GM12878 (cell line): Measurements from ENCODE around the gene STXBP5. TPM values are rescaled to one million over a fixed set of nuclear protein-coding genes. Genes with fewer than 3 reads are reported as not detected.
A peak's percentile ranks its signal among the peaks of the same experiment; 100 is the strongest.

Experiments used
- ASH2L ChIP-seq: fragments of 300-600, 200-600 bp; sonication (generic); IDR thresholded peaks from 2 replicates; pipeline ENCODE4 v1.6.1; 2017; ENCODE audit warnings: low read depth, mild to moderate bottlenecking, borderline replicate concordance
- DPF2 ChIP-seq: fragments of 450-650 bp; IDR thresholded peaks from 2 replicates; pipeline ENCODE4 v1.6.1; 2017; ENCODE audit warnings: mild to moderate bottlenecking
- GATAD2B ChIP-seq: fragments of 450-650 bp; conservative IDR thresholded peaks from 2 replicates; pipeline ENCODE4 v1.6.1; 2017; ENCODE audit warnings: low read depth, mild to moderate bottlenecking, moderate library complexity
- HCFC1 ChIP-seq: fragments of 150-350 bp; IDR thresholded peaks from 2 replicates; pipeline ENCODE4 v1.6.1; 2014; ENCODE audit warnings: low read length
- HDAC2 ChIP-seq: fragments of 200-600 bp; sonication (generic); IDR thresholded peaks from 2 replicates; pipeline ENCODE4 v1.6.1; 2017
- MTA3 ChIP-seq: IDR thresholded peaks from 2 replicates; pipeline ENCODE4 v1.6.1; 2012; ENCODE audit warnings: low read length, inconsistent platforms, borderline replicate concordance
- NFIC ChIP-seq: IDR thresholded peaks from 2 replicates; pipeline ENCODE4 v1.6.1; 2012; ENCODE audit warnings: low read depth, mild to moderate bottlenecking, inconsistent platforms, low read length, moderate library complexity
- NR2F1 ChIP-seq: fragments of 450-650 bp; conservative IDR thresholded peaks from 2 replicates; pipeline ENCODE4 v1.6.1; 2017; ENCODE audit warnings: mild to moderate bottlenecking
- RAD21 ChIP-seq: IDR thresholded peaks from 2 replicates; pipeline ENCODE4 v1.6.1; 2011; ENCODE audit warnings: mild to moderate bottlenecking, low read depth, low read length, moderate library complexity; ENCODE audit not compliant: insufficient read depth
- RBBP5 ChIP-seq: fragments of 200-600 bp; sonication (generic); conservative IDR thresholded peaks from 2 replicates; pipeline ENCODE4 v1.6.1; 2016
- STAT1 ChIP-seq: fragments of 450-650 bp; conservative IDR thresholded peaks from 2 replicates; pipeline ENCODE4 v1.6.1; 2014; ENCODE audit warnings: antibody characterized with exemption, mild to moderate bottlenecking
- SUPT20H ChIP-seq: IDR thresholded peaks from 2 replicates; pipeline ENCODE4 v1.6.1; 2011; ENCODE audit warnings: low read depth, mild to moderate bottlenecking, low read length, moderate library complexity, borderline replicate concordance; ENCODE audit not compliant: control insufficient read depth
- TCF12 ChIP-seq: IDR thresholded peaks from 2 replicates; pipeline ENCODE4 v1.6.1; 2011; ENCODE audit warnings: low read depth, mild to moderate bottlenecking, low read length
- YBX1 ChIP-seq: fragments of 450-650 bp; IDR thresholded peaks from 2 replicates; pipeline ENCODE4 v1.6.1; 2016; ENCODE audit warnings: antibody characterized with exemption
- ZNF217 ChIP-seq: fragments of 450-650 bp; IDR thresholded peaks from 2 replicates; pipeline ENCODE4 v1.6.1; 2017; ENCODE audit warnings: antibody characterized with exemption, mild to moderate bottlenecking
- ZNF274 ChIP-seq: IDR thresholded peaks from one replicate; pipeline ENCODE4 v1.8.0; 2011; ENCODE audit not compliant: insufficient read length, insufficient read depth
- polyA plus RNA-seq, 11 experiments: library from polyadenylated mRNA; depleted of rRNA in 4 of 11; unstranded in 6 of 11; stranded (reverse) in 5 of 11; fragments of >200 nt; fragmentation: Nextera tagmentation in 4 of 11; fragmentation: Illumina TruSeq in 1 of 11; extraction: Ambion mirVana in 4 of 11; extraction: Trizol in 1 of 11; gene quantifications; 1 replicate in 1 of 11; 2 replicates in 10 of 11; pipeline versions ENCODE4 v1.2.1 to v1.2.3, GENCODE V29; 2011 to 2016; ENCODE audit warnings: inconsistent platforms in 2 of 11, missing spikeins in 2 of 11, low read depth in 1 of 11
- total RNA-seq, 4 experiments: library from RNA; depleted of rRNA in 3 of 4; stranded (reverse); fragments of >200 nt in 3 of 4; fragmentation: Illumina TruSeq in 1 of 4; extraction: Trizol in 1 of 4; gene quantifications; 2 replicates each; pipeline versions ENCODE4 v1.2.1 to v1.2.3, GENCODE V29; 2013 to 2021
- TF ChIP-seq, protein P1 (sequence below): fragments of 450-650 bp; IDR thresholded peaks from 2 replicates; pipeline ENCODE4 v1.6.1; 2018; ENCODE audit warnings: mild to moderate bottlenecking, low read depth, moderate library complexity; ENCODE audit not compliant: partially characterized antibody
- TF ChIP-seq, protein P2 (sequence below): IDR thresholded peaks from 2 replicates; pipeline ENCODE4 v1.6.1; 2011; ENCODE audit warnings: borderline replicate concordance, low read depth, mild to moderate bottlenecking, moderate library complexity, mixed read lengths, low read length; ENCODE audit not compliant: insufficient read depth; ENCODE audit errors: extremely low read length
- TF ChIP-seq, protein P3 (sequence below): IDR thresholded peaks from 2 replicates; pipeline ENCODE4 v1.6.1; 2012; ENCODE audit warnings: improper control_type of control experiment, low read depth, low read length; ENCODE audit not compliant: insufficient replicate concordance
- TF ChIP-seq, protein P4 (sequence below): fragments of 150-350 bp; IDR thresholded peaks from 2 replicates; pipeline ENCODE4 v1.6.1; 2014; ENCODE audit warnings: mild to moderate bottlenecking, low read depth, low read length

STXBP5 gene
- total and polyA plus RNA-seq, 10 of the 15 experiments (the other 5 are each of a cell fraction or from before 2014, with no cell fraction given), result 1.4 to 13.2 (median 8.4) TPM

DNA sequence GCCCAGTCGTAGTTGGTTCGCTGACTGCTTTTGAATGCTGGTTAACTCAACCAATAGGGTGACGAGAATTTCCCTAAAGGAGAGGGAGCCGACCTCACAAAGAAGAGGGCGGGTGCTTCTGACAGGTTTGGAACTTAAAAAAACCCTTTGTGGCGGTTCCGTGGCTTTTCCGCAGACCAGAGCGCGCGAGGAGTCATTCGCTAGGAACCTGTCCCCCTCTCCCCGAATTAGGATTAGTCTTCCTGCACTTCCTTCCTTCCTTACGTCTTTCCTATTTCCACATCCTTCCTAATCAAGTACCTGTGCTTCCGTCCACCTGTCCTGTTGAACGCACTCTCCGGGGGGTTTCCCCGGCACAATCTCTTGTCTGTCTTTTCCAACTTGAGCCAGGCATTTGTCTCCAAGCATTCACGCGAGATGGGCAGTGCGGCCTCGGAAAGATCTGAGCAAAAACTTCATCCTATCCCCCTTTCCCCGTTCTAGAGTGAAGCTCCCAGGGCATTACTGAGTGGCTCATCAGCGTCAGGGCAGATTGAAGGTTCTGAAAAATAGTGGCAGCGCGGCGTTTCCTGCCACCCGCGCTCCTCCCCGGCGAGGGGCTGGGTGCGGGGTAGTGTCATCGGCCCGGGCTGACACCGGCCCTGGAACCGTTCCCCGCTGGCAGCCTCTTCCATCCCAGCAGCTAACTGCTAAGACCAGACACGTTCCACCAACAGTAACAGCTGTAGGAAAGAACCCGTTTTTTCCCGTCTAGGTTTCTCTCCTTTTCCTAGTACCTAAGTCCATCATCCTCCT is 1.5 kb upstream of the STXBP5 start (continued):
- TF ChIP-seq ASH2L (no peak), NFIC (peak; percentile 25; the same call in 1 of the 2 replicates), STAT1 (no peak), RBBP5 (no peak), NR2F1 (no peak), HDAC2 (no peak), RAD21 (no peak), ZNF217 (no peak), TCF12 (no peak), YBX1 (no peak), GATAD2B (no peak), HCFC1 (peak; percentile 92; the same call in 1 of the 2 replicates), SUPT20H (no peak), MTA3 (no peak), ZNF274 (no peak), DPF2 (peak; percentile 50; the same call in 1 of the 2 replicates)
- TF ChIP-seq, protein P1, sequence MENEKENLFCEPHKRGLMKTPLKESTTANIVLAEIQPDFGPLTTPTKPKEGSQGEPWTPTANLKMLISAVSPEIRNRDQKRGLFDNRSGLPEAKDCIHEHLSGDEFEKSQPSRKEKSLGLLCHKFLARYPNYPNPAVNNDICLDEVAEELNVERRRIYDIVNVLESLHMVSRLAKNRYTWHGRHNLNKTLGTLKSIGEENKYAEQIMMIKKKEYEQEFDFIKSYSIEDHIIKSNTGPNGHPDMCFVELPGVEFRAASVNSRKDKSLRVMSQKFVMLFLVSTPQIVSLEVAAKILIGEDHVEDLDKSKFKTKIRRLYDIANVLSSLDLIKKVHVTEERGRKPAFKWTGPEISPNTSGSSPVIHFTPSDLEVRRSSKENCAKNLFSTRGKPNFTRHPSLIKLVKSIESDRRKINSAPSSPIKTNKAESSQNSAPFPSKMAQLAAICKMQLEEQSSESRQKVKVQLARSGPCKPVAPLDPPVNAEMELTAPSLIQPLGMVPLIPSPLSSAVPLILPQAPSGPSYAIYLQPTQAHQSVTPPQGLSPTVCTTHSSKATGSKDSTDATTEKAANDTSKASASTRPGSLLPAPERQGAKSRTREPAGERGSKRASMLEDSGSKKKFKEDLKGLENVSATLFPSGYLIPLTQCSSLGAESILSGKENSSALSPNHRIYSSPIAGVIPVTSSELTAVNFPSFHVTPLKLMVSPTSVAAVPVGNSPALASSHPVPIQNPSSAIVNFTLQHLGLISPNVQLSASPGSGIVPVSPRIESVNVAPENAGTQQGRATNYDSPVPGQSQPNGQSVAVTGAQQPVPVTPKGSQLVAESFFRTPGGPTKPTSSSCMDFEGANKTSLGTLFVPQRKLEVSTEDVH, result no peak
- TF ChIP-seq, protein P2, sequence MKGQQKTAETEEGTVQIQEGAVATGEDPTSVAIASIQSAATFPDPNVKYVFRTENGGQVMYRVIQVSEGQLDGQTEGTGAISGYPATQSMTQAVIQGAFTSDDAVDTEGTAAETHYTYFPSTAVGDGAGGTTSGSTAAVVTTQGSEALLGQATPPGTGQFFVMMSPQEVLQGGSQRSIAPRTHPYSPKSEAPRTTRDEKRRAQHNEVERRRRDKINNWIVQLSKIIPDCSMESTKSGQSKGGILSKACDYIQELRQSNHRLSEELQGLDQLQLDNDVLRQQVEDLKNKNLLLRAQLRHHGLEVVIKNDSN, result no peak
- TF ChIP-seq, protein P3, sequence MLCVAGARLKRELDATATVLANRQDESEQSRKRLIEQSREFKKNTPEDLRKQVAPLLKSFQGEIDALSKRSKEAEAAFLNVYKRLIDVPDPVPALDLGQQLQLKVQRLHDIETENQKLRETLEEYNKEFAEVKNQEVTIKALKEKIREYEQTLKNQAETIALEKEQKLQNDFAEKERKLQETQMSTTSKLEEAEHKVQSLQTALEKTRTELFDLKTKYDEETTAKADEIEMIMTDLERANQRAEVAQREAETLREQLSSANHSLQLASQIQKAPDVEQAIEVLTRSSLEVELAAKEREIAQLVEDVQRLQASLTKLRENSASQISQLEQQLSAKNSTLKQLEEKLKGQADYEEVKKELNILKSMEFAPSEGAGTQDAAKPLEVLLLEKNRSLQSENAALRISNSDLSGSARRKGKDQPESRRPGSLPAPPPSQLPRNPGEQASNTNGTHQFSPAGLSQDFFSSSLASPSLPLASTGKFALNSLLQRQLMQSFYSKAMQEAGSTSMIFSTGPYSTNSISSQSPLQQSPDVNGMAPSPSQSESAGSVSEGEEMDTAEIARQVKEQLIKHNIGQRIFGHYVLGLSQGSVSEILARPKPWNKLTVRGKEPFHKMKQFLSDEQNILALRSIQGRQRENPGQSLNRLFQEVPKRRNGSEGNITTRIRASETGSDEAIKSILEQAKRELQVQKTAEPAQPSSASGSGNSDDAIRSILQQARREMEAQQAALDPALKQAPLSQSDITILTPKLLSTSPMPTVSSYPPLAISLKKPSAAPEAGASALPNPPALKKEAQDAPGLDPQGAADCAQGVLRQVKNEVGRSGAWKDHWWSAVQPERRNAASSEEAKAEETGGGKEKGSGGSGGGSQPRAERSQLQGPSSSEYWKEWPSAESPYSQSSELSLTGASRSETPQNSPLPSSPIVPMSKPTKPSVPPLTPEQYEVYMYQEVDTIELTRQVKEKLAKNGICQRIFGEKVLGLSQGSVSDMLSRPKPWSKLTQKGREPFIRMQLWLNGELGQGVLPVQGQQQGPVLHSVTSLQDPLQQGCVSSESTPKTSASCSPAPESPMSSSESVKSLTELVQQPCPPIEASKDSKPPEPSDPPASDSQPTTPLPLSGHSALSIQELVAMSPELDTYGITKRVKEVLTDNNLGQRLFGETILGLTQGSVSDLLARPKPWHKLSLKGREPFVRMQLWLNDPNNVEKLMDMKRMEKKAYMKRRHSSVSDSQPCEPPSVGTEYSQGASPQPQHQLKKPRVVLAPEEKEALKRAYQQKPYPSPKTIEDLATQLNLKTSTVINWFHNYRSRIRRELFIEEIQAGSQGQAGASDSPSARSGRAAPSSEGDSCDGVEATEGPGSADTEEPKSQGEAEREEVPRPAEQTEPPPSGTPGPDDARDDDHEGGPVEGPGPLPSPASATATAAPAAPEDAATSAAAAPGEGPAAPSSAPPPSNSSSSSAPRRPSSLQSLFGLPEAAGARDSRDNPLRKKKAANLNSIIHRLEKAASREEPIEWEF, result no peak
- TF ChIP-seq, protein P4, sequence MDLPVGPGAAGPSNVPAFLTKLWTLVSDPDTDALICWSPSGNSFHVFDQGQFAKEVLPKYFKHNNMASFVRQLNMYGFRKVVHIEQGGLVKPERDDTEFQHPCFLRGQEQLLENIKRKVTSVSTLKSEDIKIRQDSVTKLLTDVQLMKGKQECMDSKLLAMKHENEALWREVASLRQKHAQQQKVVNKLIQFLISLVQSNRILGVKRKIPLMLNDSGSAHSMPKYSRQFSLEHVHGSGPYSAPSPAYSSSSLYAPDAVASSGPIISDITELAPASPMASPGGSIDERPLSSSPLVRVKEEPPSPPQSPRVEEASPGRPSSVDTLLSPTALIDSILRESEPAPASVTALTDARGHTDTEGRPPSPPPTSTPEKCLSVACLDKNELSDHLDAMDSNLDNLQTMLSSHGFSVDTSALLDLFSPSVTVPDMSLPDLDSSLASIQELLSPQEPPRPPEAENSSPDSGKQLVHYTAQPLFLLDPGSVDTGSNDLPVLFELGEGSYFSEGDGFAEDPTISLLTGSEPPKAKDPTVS, result no peak
